Sigmoid colon (tissue), 7 donors: Measurements from ENCODE around the gene SCTR. TPM values are rescaled to one million over a fixed set of nuclear protein-coding genes. Genes with fewer than 3 reads are reported as not detected.

Experiments used
- DNase-seq: peaks from one replicate; pipeline ENCODE4 v3.0.0-alpha.2; 2019
- H3K27ac ChIP-seq, 4 donors: fragments of 200-600 bp; sonication (generic); one replicate each; pipeline ENCODE4 v1.5.1; 2016 to 2019; ENCODE audit warnings: mild to moderate bottlenecking in 1 of 4
- H3K27me3 ChIP-seq, 3 donors: fragments of 200-600 bp; sonication (generic); one replicate each; pipeline ENCODE4 v1.5.1; 2019; ENCODE audit warnings: mild to moderate bottlenecking in 1 of 3
- H3K36me3 ChIP-seq, 4 donors: fragments of 200-600 bp; sonication (generic); one replicate each; pipeline ENCODE4 v1.5.1; 2016 to 2019
- H3K4me1 ChIP-seq, 4 donors: fragments of 200-600 bp; sonication (generic); one replicate each; pipeline ENCODE4 v1.5.1; 2017 to 2019
- H3K4me3 ChIP-seq, 4 donors: fragments of 200-600 bp; sonication (generic); one replicate each; pipeline ENCODE4 v1.5.1; 2017 to 2019; ENCODE audit warnings: mild to moderate bottlenecking in 2 of 4, moderate library complexity in 1 of 4
- H3K9me3 ChIP-seq, 4 donors: fragments of 200-600 bp in 3 of 4; sonication (generic) in 3 of 4; one replicate each; pipeline versions ENCODE4 v1.5.1 to v1.6.1; 2013 to 2019
- EP300 ChIP-seq, 4 donors: sonication (generic); formaldehyde crosslinking; IDR thresholded peaks; one replicate each; pipeline ENCODE4 v1.6.1; 2017; ENCODE audit warnings: antibody characterized with exemption in 4 of 4
- POLR2A ChIP-seq, 2 donors: fragments of 450-650 bp; IDR thresholded peaks; one replicate each; pipeline ENCODE4 v1.6.1; 2016; ENCODE audit warnings: antibody characterized with exemption in 2 of 2, mild to moderate bottlenecking in 2 of 2, moderate library complexity in 2 of 2
- POLR2AphosphoS5 ChIP-seq, 4 donors: sonication (generic); formaldehyde crosslinking; IDR thresholded peaks; one replicate each; pipeline ENCODE4 v1.6.1; 2017; ENCODE audit warnings: antibody characterized with exemption in 4 of 4
- WGBS, 2 donors: extraction: QIAGEN DNeasy Blood & Tissue Kit; methylation state at CpG; one replicate each; pipeline ENCODE4 v1.1.7; 2013; 5-methylcytosine and 5-hydroxymethylcytosine counted together
- intact Hi-C: fragments of 100-400 bp; cut with DNase I; formaldehyde crosslinking; loops from one replicate; pipeline ENCODE4 v1.15.1; 2023
- polyA plus RNA-seq, 3 donors: library from polyadenylated mRNA; stranded (reverse); fragments of 200-250 nt; gene quantifications; one replicate each; pipeline ENCODE4 v1.2.3, GENCODE V29; 2013
- total RNA-seq, 4 donors: library from RNA; depleted of rRNA; stranded (reverse); fragments of >200 nt; gene quantifications; one replicate each; pipeline ENCODE4 v1.1.0, GENCODE V29; 2016
- TF ChIP-seq, protein P1 (sequence below), 4 experiments: fragments of 450-650 bp in 3 of 4; fragments of 200-600 bp in 1 of 4; IDR thresholded peaks; one replicate each; pipeline ENCODE4 v1.5.1; 2016 to 2019; ENCODE audit warnings: antibody characterized with exemption in 4 of 4, mild to moderate bottlenecking in 3 of 4, moderate library complexity in 2 of 4
- donor health status: healthy with polysubstance abuse.
- donor health status: Bipolar disorder and iron deficiency.
- donor health status: healthy.

Gene SCTR
- total and polyA plus RNA-seq, 7 donors = 0.16 TPM; not detected in 6

- DNase-seq = no peak
- H3K4me1 ChIP-seq = no peaks in the 10 kb centered on the region
- no peaks in the 10 kb centered on the region for H3K9me3 ChIP-seq
- no peaks in the 10 kb centered on the region for H3K27me3 ChIP-seq
- no peak overlapping the region for H3K27ac ChIP-seq
- no peak overlapping the region for H3K4me3 ChIP-seq
- intact Hi-C loops = no loop called here
- 89 to 91% methylated on average over 6 of the region's 6 CpGs for WGBS, 2 donors
- TF ChIP-seq, protein P1, sequence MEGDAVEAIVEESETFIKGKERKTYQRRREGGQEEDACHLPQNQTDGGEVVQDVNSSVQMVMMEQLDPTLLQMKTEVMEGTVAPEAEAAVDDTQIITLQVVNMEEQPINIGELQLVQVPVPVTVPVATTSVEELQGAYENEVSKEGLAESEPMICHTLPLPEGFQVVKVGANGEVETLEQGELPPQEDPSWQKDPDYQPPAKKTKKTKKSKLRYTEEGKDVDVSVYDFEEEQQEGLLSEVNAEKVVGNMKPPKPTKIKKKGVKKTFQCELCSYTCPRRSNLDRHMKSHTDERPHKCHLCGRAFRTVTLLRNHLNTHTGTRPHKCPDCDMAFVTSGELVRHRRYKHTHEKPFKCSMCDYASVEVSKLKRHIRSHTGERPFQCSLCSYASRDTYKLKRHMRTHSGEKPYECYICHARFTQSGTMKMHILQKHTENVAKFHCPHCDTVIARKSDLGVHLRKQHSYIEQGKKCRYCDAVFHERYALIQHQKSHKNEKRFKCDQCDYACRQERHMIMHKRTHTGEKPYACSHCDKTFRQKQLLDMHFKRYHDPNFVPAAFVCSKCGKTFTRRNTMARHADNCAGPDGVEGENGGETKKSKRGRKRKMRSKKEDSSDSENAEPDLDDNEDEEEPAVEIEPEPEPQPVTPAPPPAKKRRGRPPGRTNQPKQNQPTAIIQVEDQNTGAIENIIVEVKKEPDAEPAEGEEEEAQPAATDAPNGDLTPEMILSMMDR (IDR thresholded peaks at IDR 0.05) = no peak
- no peak for TF ChIP-seq POLR2AphosphoS5 (IDR thresholded peaks at IDR 0.05)
- no peak for TF ChIP-seq EP300 (IDR thresholded peaks at IDR 0.05)
- TF ChIP-seq POLR2A (IDR thresholded peaks at IDR 0.05) = no peak
- no peaks in the 10 kb centered on the region for H3K36me3 ChIP-seq
These were observed 127.1 kb downstream of the SCTR start for GRCh38 chr2:119397196-119397595.

- H3K9me3 ChIP-seq = no peaks in the 10 kb centered on the region
- intact Hi-C loops = no loop called here
- no peak overlapping the region for H3K27ac ChIP-seq
- TF ChIP-seq POLR2A (IDR thresholded peaks at IDR 0.05) = no peak
- no peak for TF ChIP-seq EP300 (IDR thresholded peaks at IDR 0.05)
- TF ChIP-seq POLR2AphosphoS5 (IDR thresholded peaks at IDR 0.05) = no peak
- TF ChIP-seq, protein P1 (IDR thresholded peaks at IDR 0.05) = no peak
- peaks cover 0 to 9% (median 0%) of the 10 kb centered on the region in 4 donors for H3K4me1 ChIP-seq
- WGBS, 2 donors = 87% methylated on average over 3 of the region's 3 CpGs
- no peaks in the 10 kb centered on the region for H3K36me3 ChIP-seq
- no peak overlapping the region for H3K4me3 ChIP-seq
- DNase-seq = no peak
- no peaks in the 10 kb centered on the region for H3K27me3 ChIP-seq
These were observed 130.1 kb downstream of the SCTR start for GRCh38 chr2:119393971-119394748.

Other genes with a start within 250 kb of the SCTR start
- gene C2orf76, start 157.6 kb downstream of the SCTR start, total RNA-seq = 10 to 100 TPM; 11.1 to 18.2 (median 16.9) TPM
- gene C2orf76, start 157.6 kb downstream of the SCTR start, polyA plus RNA-seq = 10 to 100 TPM; 12.8 to 26.4 (median 21.0) TPM
- gene DBI, start 157.5 kb downstream of the SCTR start, total RNA-seq = 10 to 100 TPM; 49.5 to 92.4 (median 70.7) TPM
- gene DBI, start 157.5 kb downstream of the SCTR start, polyA plus RNA-seq = 1,000 to 10,000 TPM in 2 of 3 donors, 100 to 1,000 TPM in 1; 740 to 1,261 (median 1,072) TPM
- 1 to 10 TPM in 3 of 4 donors, under 1 TPM in 1; 0.55 to 6.1 (median 2.6) TPM for gene TMEM37, start 92.6 kb downstream of the SCTR start, total RNA-seq
- gene TMEM37, start 92.6 kb downstream of the SCTR start, polyA plus RNA-seq = 10 to 100 TPM; 45.0 to 96.9 (median 69.7) TPM
- gene CFAP221, start 20.0 kb upstream of the SCTR start, total RNA-seq = not detected
- gene CFAP221, start 20.0 kb upstream of the SCTR start, polyA plus RNA-seq = under 1 TPM in 1 of 3 donors, not detected in 2; 0.07 TPM
- 1 to 10 TPM; 5.8 to 8.2 (median 6.3) TPM for gene TMEM177, start 154.7 kb upstream of the SCTR start, total RNA-seq
- 10 to 100 TPM in 2 of 3 donors, 1 to 10 TPM in 1; 8.4 to 17.9 (median 16.4) TPM for gene TMEM177, start 154.7 kb upstream of the SCTR start, polyA plus RNA-seq
- gene PTPN4, start 235.4 kb upstream of the SCTR start, total RNA-seq = 10 to 100 TPM; 21.7 to 42.9 (median 23.4) TPM
- gene PTPN4, start 235.4 kb upstream of the SCTR start, polyA plus RNA-seq = 1 to 10 TPM; 1.8 to 7.2 (median 2.8) TPM